Right atrium auricular region (tissue), 2 donors: ENCODE data around the gene CXCR6. TPM values are rescaled to one million over a fixed set of nuclear protein-coding genes. Genes with fewer than 3 reads are reported as not detected.

ENCODE experiments used
- DNase-seq: peaks from one replicate; pipeline ENCODE4 v3.0.0-alpha.2; 2019; ENCODE audit warnings: low spot score
- H3K27ac ChIP-seq, 2 donors: fragments of 200-600 bp; sonication (generic); 1 replicate in 1 of 2; 2 replicates in 1 of 2; pipeline ENCODE4 v1.5.1; 2016 to 2019
- H3K27me3 ChIP-seq, 2 donors: fragments of 200-600 bp; sonication (generic); one replicate each; pipeline versions ENCODE4 v1.5.1 to v1.6.0; 2017 to 2019
- H3K36me3 ChIP-seq: fragments of 200-600 bp; sonication (generic); one replicate; pipeline ENCODE4 v1.5.1; 2016
- H3K4me1 ChIP-seq, 2 donors: fragments of 200-600 bp; sonication (generic); one replicate each; pipeline versions ENCODE4 v1.5.1 to v1.6.0; 2017 to 2019
- H3K4me3 ChIP-seq, 2 donors: fragments of 200-600 bp; sonication (generic); 1 replicate in 1 of 2; 2 replicates in 1 of 2; pipeline ENCODE4 v1.5.1; 2017 to 2019; ENCODE audit warnings: mild to moderate bottlenecking in 1 of 2, moderate library complexity in 1 of 2
- H3K9me3 ChIP-seq, 2 donors: fragments of 200-600 bp; sonication (generic); one replicate each; pipeline ENCODE4 v1.5.1; 2019
- total RNA-seq, 2 donors: library from RNA; depleted of rRNA; stranded (reverse); fragments of >200 nt; gene quantifications; one replicate each; pipeline ENCODE4 v1.1.0, GENCODE V29; 2016
- TF ChIP-seq, protein P1 (sequence below), 2 donors: fragments of 200-600 bp; sonication (generic); IDR thresholded peaks; one replicate each; pipeline ENCODE4 v1.5.1; 2019; ENCODE audit warnings: antibody characterized with exemption in 2 of 2

CXCR6 gene
- total RNA-seq, 2 donors from 2014 or later, result 1.2 TPM; not detected in 1

GRCh38 chr3:45984331-45985312, 41.4 kb downstream of the CXCR6 start:
- Histone ChIP-seq H3K4me1 (peaks cover 0 to 73% of the 10 kb centered on the region in 2 donors), H3K27ac (peak overlapping the region; percentile 98), H3K27me3 (no peaks in the 10 kb centered on the region), H3K36me3 (peaks cover 52% of the 10 kb centered on the region), H3K4me3 (no peak overlapping the region), H3K9me3 (no peaks in the 10 kb centered on the region)
- no peak for DNase-seq
- TF ChIP-seq, protein P1, sequence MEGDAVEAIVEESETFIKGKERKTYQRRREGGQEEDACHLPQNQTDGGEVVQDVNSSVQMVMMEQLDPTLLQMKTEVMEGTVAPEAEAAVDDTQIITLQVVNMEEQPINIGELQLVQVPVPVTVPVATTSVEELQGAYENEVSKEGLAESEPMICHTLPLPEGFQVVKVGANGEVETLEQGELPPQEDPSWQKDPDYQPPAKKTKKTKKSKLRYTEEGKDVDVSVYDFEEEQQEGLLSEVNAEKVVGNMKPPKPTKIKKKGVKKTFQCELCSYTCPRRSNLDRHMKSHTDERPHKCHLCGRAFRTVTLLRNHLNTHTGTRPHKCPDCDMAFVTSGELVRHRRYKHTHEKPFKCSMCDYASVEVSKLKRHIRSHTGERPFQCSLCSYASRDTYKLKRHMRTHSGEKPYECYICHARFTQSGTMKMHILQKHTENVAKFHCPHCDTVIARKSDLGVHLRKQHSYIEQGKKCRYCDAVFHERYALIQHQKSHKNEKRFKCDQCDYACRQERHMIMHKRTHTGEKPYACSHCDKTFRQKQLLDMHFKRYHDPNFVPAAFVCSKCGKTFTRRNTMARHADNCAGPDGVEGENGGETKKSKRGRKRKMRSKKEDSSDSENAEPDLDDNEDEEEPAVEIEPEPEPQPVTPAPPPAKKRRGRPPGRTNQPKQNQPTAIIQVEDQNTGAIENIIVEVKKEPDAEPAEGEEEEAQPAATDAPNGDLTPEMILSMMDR (IDR thresholded peaks at IDR 0.05), result no peak

GRCh38 chr3:45985532-45986302, 42.5 kb downstream of the CXCR6 start:
- Histone ChIP-seq H3K27ac (peak overlapping the region; percentile 98), H3K4me3 (no peak overlapping the region), H3K4me1 (peaks cover 0 to 84% of the 10 kb centered on the region in 2 donors), H3K27me3 (no peaks in the 10 kb centered on the region), H3K9me3 (no peaks in the 10 kb centered on the region), H3K36me3 (peaks cover 42% of the 10 kb centered on the region)
- DNase-seq, result no peak
- TF ChIP-seq, protein P1 (IDR thresholded peaks at IDR 0.05), result no peak

GRCh38 chr3:45986303-45986982, 43.2 kb downstream of the CXCR6 start:
- H3K27me3 ChIP-seq, result no peaks in the 10 kb centered on the region
- DNase-seq, result no peak
- H3K4me1 ChIP-seq, result peaks cover 0 to 91% of the 10 kb centered on the region in 2 donors
- TF ChIP-seq, protein P1 (IDR thresholded peaks at IDR 0.05), result no peak
- H3K9me3 ChIP-seq, result no peaks in the 10 kb centered on the region
- peak overlapping the region; percentile 98 for H3K27ac ChIP-seq
- peaks cover 34% of the 10 kb centered on the region for H3K36me3 ChIP-seq
- H3K4me3 ChIP-seq, result no peak overlapping the region

- Histone ChIP-seq H3K36me3 (peaks cover 23% of the 10 kb centered on the region), H3K4me1 (peaks cover 0 to 100% of the 10 kb centered on the region in 2 donors), H3K4me3 (no peak overlapping the region), H3K27ac (peak overlapping the region; percentile 98), H3K9me3 (no peaks in the 10 kb centered on the region), H3K27me3 (no peaks in the 10 kb centered on the region)
- peak; percentile 78 for DNase-seq
- TF ChIP-seq, protein P1 (IDR thresholded peaks at IDR 0.05), result no peak
Measured at GRCh38 chr3:45987368-45988291, 44.4 kb downstream of the CXCR6 start.
